Endothelial cell (in vitro differentiated cells): ENCODE data around the gene SPR. TPM values are rescaled to one million over a fixed set of nuclear protein-coding genes. Genes with fewer than 3 reads are reported as not detected.
A peak's percentile ranks its signal among the peaks of the same experiment; 100 is the strongest.

Experiments used
- DNase-seq: peaks from one replicate; pipeline ENCODE4 v3.0.0; 2021; ENCODE audit warnings: low spot score
- H3K27ac Mint-ChIP-seq: one replicate; pipeline ENCODE4 v1.8.0; 2021; ENCODE audit warnings: mixed read lengths, inconsistent platforms; ENCODE audit not compliant: unreplicated experiment
- H3K27me3 Mint-ChIP-seq: one replicate; pipeline ENCODE4 v1.8.0; 2021; ENCODE audit warnings: mild to moderate bottlenecking, moderate library complexity, mixed read lengths, inconsistent platforms; ENCODE audit not compliant: unreplicated experiment
- H3K36me3 Mint-ChIP-seq: one replicate; pipeline ENCODE4 v1.8.0; 2021; ENCODE audit warnings: mild to moderate bottlenecking, low read depth, mixed read lengths, inconsistent platforms; ENCODE audit not compliant: unreplicated experiment
- H3K4me1 Mint-ChIP-seq: one replicate; pipeline ENCODE4 v1.8.0; 2021; ENCODE audit warnings: mild to moderate bottlenecking, mixed read lengths, inconsistent platforms; ENCODE audit not compliant: unreplicated experiment
- H3K4me3 Mint-ChIP-seq: one replicate; pipeline ENCODE4 v1.8.0; 2021; ENCODE audit warnings: mild to moderate bottlenecking, mixed read lengths, inconsistent platforms; ENCODE audit not compliant: unreplicated experiment
- H3K9me3 Mint-ChIP-seq: one replicate; pipeline ENCODE4 v1.8.0; 2021; ENCODE audit warnings: mixed read lengths, inconsistent platforms; ENCODE audit not compliant: unreplicated experiment
- CTCF ChIP-seq: fragments of 200-600 bp; sonication (generic); IDR thresholded peaks from one replicate; pipeline ENCODE4 v1.5.0; 2021; ENCODE audit warnings: antibody characterized with exemption; ENCODE audit not compliant: unreplicated experiment
- total RNA-seq: library from RNA; stranded (reverse); fragmentation: NEBNext Ultra II Directional; extraction: Animal tissue kit (Norgen Biotek cat#: 25700); gene quantifications from one replicate; pipeline ENCODE4 v1.2.1, GENCODE V29; 2021; ENCODE audit not compliant: unreplicated experiment

SPR gene
- total RNA-seq, 1 donor from 2014 or later: 12.2 TPM

GRCh38 chr2:72888438-72889202 lies 1.4 kb downstream of the SPR start:
- Mint-ChIP-seq H3K27ac (no peak overlapping the region), H3K4me1 (peaks cover 14% of the 10 kb centered on the region), H3K27me3 (peaks cover 17% of the 10 kb centered on the region), H3K9me3 (no peaks in the 10 kb centered on the region), H3K4me3 (peak overlapping the region; percentile 31), H3K36me3 (peaks cover 10% of the 10 kb centered on the region)
- TF ChIP-seq CTCF: no peak
- no peak for DNase-seq

DNA sequence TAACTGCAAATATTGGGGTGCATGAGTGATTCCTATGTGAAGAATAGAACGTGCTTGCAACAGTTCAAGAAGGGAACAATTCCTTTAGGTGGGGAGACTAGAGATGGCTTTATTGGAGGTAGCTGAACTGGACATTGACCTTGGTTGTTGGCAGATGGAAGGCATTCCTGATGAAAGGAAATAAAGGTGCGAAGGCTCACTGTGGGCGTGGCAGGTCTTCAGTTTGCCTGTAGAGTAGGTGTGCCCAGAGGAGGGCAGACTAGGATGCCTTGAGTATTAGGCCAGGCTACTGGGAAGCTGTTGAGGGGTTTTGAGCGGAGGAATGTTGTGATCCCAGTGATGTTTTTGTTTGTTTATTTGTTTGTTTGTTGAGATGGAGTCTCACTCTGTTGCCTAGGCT lies 2.8 kb downstream of the SPR start:
- Mint-ChIP-seq H3K9me3 (no peaks in the 10 kb centered on the region), H3K4me3 (no peak overlapping the region), H3K27ac (no peak overlapping the region), H3K36me3 (peaks cover 10% of the 10 kb centered on the region), H3K4me1 (peaks cover 17% of the 10 kb centered on the region), H3K27me3 (peaks cover 20% of the 10 kb centered on the region)
- DNase-seq: no peak
- TF ChIP-seq CTCF: no peak

GRCh38 chr2:72891091-72891818 lies 4.0 kb downstream of the SPR start:
- no peaks in the 10 kb centered on the region for H3K9me3 Mint-ChIP-seq
- DNase-seq: no peak
- peaks cover 10% of the 10 kb centered on the region for H3K36me3 Mint-ChIP-seq
- H3K27me3 Mint-ChIP-seq: peaks cover 21% of the 10 kb centered on the region
- no peak for TF ChIP-seq CTCF
- H3K27ac Mint-ChIP-seq: no peak overlapping the region
- no peak overlapping the region for H3K4me3 Mint-ChIP-seq
- peaks cover 26% of the 10 kb centered on the region for H3K4me1 Mint-ChIP-seq

DNA sequence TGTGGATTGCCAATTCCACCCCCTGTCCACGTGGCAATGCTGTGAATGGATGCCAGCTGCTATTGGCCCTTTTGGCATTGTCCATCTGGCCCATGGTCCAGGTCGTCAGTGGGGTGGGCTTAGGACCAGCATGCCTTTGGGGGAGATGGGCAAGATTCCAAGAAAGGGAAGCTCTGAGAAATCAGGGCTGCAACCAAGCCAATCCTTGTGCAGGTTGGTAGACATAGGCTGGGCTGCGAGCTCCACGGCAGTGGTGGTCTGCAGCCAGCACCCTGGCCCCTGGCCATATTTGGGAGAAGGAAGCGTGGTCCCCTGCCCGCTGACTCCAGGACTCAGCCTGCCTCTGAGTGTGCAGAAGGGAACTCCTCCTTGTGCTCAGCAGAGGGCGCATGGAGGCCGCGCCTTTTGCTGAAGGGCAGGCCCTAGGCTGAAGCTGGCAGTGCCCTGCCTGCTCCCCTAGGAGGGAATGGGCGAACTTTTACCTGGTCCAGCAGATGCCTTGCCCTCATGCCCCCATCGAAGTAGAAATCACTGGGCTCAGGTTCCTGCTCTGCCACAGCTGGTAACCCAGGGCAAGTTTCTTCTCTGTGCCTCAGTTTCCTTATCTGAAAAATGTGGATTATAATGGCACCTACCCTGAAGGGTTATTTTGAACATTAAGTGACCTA lies 5.4 kb downstream of the SPR start:
- H3K9me3 Mint-ChIP-seq: no peaks in the 10 kb centered on the region
- DNase-seq: peak; percentile 73
- TF ChIP-seq CTCF: peak; percentile 50

More for the DNA sequence above, 5.4 kb downstream of the SPR start:
- Mint-ChIP-seq H3K27ac (no peak overlapping the region), H3K27me3 (peaks cover 21% of the 10 kb centered on the region), H3K36me3 (peaks cover 10% of the 10 kb centered on the region), H3K4me3 (no peak overlapping the region), H3K4me1 (peaks cover 28% of the 10 kb centered on the region)
